ENCODE results near the gene TLK1. TPM values are rescaled to one million over a fixed set of nuclear protein-coding genes. Genes with fewer than 3 reads are reported as not detected.

Gene TLK1
- total and polyA plus RNA-seq, 10 of the 15 experiments (the other 5 are each of a cell fraction or from before 2014, with no cell fraction given): 25.1 to 126 (median 57.3) TPM

GRCh38 chr2:170950221-170950761 lies 210.4 kb downstream of the TLK1 start (continued):
- peak; percentile 43 for TF ChIP-seq SKIL (IDR thresholded peaks at IDR 0.05; ENCODE audit: low read depth, poor library complexity, severe bottlenecking)

DNA sequence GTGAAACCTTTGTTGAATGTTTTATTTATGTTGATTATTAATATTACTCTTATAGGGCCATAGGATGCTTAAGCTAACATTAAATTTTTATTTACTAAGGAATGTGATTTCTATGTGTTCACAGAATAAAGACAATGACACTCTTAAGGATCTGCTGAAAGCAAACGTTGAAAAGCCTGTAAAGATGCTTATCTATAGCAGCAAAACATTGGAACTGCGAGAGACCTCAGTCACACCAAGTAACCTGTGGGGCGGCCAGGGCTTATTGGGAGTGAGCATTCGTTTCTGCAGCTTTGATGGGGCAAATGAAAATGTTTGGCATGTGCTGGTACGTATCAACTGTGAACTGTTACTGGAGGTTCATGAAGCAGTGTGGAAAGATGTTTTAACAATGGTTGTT lies 211.3 kb downstream of the TLK1 start:
- Histone ChIP-seq H3K4me3 (no peak overlapping the region), H3K27ac (ENCODE audit: control insufficient read depth, insufficient read depth) (peak overlapping the region; percentile 6), H3K27me3 (replicated peaks in 1 of 2; ENCODE audit: control insufficient read depth in 2 of 2, insufficient read depth in 2 of 2, low read length in 1 of 2) (no peaks in the 10 kb centered on the region), H3K4me2 (ENCODE audit: control insufficient read depth, insufficient read depth) (peak overlapping the region; percentile 36), H3K9ac (ENCODE audit: control insufficient read depth, insufficient read depth, low read length) (no peak overlapping the region), H2AFZ (ENCODE audit: control insufficient read depth, low read depth, low read length) (no peak overlapping the region), H3K9me3 (replicated peaks; ENCODE audit: control insufficient read depth, insufficient read depth, low read length) (peaks cover 2% of the 10 kb centered on the region; the same call in 1 of the 3 replicates), H4K20me1 (ENCODE audit: control insufficient read depth, insufficient read depth) (no peaks in the 10 kb centered on the region), H3K4me1 (ENCODE audit: control insufficient read depth, insufficient read depth, low read length) (peaks cover 16% of the 10 kb centered on the region), H3K79me2 (ENCODE audit: control insufficient read depth, insufficient read depth, low read length) (peaks cover 43% of the 10 kb centered on the region), H3K36me3 (ENCODE audit: control insufficient read depth in 2 of 2, insufficient read depth in 2 of 2, low read length in 1 of 2) (peaks cover 11 to 25% of the 10 kb centered on the region in 2 experiments)
- ChIA-PET RAD21 (ENCODE audit: unreplicated experiment) (interaction anchor here (1.1 to 3.6 kb wide), 3 partner anchors 10 to 23 kb away, joined by 3 to 23 read pairs (median 7); partner anchors contain the start of gene GORASP2), POLR2A (no interaction called here), SMC1A (ENCODE audit: uncharacterized antibody, unreplicated experiment) (interaction anchor here (0.6 to 7.0 kb wide), 5 partner anchors 8 to 101 kb away, joined by 3 to 55 read pairs (median 3); partner anchors contain the start of gene GORASP2), CTCF (interaction anchor here (0.9 to 5.7 kb wide), 4 partner anchors 8 to 76 kb away, joined by 3 to 40 read pairs (median 4); partner anchors contain the start of gene GORASP2)
- FAIRE-seq (no peak), ATAC-seq (no peak), DNase-seq (ENCODE audit: low read depth, low spot score) (no peak)
- in situ Hi-C loops (cut with MboI): loop anchor here (25.0 kb wide), 1 partner anchor 1613 kb away; the partner anchor contains the start of gene PDK1
- intact Hi-C loops (cut with micrococcal nuclease; ENCODE audit: unreplicated experiment): no loop called here
- no TSS peak for BruUV-seq (replicated peaks)
- 96% methylated on average over 5 of the region's 5 CpGs for WGBS (ENCODE audit: insufficient coverage, insufficient replicate concordance, low lambda C conversion rate, missing lambda C conversion rate)
- no peak for TF ChIP-seq SUZ12 (IDR thresholded peaks at IDR 0.05; ENCODE audit: unreplicated experiment)
- TF ChIP-seq MLLT1 (IDR thresholded peaks at IDR 0.05): no peak
- no peak for TF ChIP-seq KAT2A (conservative IDR thresholded peaks at IDR 0.05; ENCODE audit: control insufficient read depth, low read depth, low read length)
- no peak for TF ChIP-seq NBN (IDR thresholded peaks at IDR 0.05)
- no peak for TF ChIP-seq NFIC (IDR thresholded peaks at IDR 0.05; ENCODE audit: low read depth, low read length)
- TF ChIP-seq, protein P1, sequence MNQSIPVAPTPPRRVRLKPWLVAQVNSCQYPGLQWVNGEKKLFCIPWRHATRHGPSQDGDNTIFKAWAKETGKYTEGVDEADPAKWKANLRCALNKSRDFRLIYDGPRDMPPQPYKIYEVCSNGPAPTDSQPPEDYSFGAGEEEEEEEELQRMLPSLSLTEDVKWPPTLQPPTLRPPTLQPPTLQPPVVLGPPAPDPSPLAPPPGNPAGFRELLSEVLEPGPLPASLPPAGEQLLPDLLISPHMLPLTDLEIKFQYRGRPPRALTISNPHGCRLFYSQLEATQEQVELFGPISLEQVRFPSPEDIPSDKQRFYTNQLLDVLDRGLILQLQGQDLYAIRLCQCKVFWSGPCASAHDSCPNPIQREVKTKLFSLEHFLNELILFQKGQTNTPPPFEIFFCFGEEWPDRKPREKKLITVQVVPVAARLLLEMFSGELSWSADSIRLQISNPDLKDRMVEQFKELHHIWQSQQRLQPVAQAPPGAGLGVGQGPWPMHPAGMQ (IDR thresholded peaks at IDR 0.05; ENCODE audit: borderline replicate concordance): no peak
- no peak for TF ChIP-seq TARDBP (IDR thresholded peaks at IDR 0.05; ENCODE audit: borderline replicate concordance)
- TF ChIP-seq SMARCA5 (IDR thresholded peaks at IDR 0.05): no peak
- no peak for TF ChIP-seq YBX1 (IDR thresholded peaks at IDR 0.05)
- TF ChIP-seq NFYA (IDR thresholded peaks at IDR 0.05; ENCODE audit: borderline replicate concordance, low read depth, low read length): no peak
- TF ChIP-seq, protein P2, sequence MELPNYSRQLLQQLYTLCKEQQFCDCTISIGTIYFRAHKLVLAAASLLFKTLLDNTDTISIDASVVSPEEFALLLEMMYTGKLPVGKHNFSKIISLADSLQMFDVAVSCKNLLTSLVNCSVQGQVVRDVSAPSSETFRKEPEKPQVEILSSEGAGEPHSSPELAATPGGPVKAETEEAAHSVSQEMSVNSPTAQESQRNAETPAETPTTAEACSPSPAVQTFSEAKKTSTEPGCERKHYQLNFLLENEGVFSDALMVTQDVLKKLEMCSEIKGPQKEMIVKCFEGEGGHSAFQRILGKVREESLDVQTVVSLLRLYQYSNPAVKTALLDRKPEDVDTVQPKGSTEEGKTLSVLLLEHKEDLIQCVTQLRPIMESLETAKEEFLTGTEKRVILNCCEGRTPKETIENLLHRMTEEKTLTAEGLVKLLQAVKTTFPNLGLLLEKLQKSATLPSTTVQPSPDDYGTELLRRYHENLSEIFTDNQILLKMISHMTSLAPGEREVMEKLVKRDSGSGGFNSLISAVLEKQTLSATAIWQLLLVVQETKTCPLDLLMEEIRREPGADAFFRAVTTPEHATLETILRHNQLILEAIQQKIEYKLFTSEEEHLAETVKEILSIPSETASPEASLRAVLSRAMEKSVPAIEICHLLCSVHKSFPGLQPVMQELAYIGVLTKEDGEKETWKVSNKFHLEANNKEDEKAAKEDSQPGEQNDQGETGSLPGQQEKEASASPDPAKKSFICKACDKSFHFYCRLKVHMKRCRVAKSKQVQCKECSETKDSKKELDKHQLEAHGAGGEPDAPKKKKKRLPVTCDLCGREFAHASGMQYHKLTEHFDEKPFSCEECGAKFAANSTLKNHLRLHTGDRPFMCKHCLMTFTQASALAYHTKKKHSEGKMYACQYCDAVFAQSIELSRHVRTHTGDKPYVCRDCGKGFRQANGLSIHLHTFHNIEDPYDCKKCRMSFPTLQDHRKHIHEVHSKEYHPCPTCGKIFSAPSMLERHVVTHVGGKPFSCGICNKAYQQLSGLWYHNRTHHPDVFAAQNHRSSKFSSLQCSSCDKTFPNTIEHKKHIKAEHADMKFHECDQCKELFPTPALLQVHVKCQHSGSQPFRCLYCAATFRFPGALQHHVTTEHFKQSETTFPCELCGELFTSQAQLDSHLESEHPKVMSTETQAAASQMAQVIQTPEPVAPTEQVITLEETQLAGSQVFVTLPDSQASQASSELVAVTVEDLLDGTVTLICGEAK (IDR thresholded peaks at IDR 0.05; ENCODE audit: borderline replicate concordance): no peak
- TF ChIP-seq KDM1A (IDR thresholded peaks at IDR 0.05; ENCODE audit: borderline replicate concordance): no peak
- TF ChIP-seq STAT1 (conservative IDR thresholded peaks at IDR 0.05): no peak
